ENCODE results near the gene GDF10.

Gene GDF10

DNA sequence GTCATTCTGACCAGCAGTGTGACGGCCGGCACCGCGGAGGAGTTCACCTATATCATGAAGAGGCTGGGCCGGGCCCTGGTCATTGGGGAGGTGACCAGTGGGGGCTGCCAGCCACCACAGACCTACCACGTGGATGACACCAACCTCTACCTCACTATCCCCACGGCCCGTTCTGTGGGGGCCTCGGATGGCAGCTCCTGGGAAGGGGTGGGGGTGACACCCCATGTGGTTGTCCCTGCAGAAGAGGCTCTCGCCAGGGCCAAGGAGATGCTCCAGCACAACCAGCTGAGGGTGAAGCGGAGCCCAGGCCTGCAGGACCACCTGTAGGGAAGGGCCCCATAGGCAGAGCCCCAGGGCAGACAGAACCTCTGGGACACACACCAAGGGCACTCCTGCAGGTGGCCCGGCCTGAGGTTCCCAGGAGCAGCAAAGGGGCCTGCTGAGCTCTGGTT, 57.2 kb downstream of the GDF10 start:
- no peak for DNase-seq

DNA sequence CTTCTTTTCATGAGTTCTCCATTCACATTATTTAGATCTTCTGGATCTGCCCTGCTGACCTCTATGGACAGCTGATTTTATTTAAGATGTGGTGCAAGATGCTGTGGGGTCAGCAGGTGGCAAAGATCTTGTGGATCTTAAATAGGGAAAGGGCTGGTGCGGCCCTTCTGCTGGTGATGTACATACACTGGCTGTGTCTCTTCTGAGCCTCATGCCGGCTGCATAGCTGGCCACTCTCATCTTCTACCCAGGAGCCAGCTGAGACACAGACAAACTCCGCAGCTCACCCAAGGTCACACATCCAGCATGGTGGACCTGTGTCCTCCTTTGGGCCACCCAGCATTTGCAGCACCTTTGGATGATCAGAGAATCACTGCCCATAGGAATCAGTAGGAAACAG, 57.9 kb downstream of the GDF10 start:
- DNase-seq: no peak

DNA sequence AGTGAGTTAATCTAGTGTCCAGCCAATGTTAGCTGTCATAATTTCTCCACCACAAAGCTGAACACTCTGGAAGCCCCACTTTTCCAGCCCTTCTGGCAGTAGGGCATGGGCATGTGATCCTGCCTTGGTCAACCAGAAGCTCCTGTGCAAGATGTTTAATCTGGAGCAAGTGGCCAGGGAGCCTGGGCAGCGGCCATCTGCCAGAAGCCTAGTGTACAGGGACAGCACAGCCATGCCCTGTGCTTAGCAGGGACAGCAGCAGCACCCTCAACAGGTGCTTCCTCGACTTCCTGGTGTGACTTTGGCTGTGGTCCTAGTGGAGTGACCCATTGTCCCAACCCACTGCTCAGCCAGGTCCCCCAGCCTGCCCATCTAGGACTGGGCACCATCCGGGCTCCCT, 58.5 kb downstream of the GDF10 start:
- DNase-seq: no peak

DNA sequence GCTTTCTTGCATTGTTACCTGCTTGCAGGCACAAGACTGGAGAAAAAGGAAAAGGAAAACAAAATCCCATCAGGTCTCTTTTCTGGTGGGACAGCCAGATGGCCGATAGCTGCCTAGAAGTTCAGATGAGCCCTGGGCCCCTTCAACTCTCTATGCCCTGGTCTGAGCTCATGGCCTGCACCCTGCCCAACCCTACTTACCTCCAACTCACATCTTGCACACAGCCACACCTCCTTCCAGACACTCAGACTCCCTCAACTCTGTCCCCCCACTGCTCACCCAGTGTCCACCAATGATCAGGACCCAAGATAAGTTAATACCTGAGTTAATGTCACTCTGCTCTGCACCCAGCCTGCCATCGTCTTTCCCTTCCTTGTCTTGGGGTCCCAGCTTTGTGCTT, 59.1 kb downstream of the GDF10 start:
- no peak for DNase-seq

DNA sequence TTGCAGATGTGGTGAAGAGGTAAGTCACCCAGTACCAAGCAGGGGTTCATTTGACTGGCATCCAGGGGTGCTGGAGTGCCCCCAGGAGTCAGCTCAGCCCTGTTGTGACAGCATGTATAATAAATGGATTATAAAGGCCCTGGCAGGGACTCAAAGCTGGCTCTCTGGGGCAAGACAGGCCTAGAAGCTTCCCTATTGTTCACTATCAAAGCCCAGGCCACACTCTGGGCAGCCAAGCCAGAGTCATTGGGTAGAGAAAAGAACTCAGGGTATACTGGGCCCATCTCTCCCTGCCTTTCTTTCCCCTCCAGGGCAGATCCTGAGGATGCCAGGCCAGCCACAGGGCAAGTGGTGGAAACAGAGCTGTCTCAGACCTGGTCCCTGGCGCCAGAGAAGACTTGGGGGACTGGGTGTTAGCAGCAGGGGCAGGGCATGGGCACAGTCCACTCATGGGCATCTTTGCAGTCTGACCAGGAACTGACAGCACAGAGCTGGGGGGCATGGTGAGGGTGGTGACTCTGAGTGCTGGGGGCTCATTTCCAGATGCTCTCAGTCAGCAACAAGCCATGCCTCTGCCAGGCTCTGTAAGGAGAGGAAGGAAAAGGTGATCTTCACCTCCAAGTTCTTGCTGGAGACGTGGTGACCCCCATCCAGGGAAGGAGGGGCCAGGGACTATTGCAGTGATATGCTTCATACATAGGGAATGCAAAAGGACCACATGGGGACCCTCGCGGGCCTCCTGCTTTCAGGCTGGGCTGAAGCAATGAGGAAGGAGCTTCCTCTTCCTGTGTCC, 59.8 kb downstream of the GDF10 start:
- DNase-seq: no peak

DNA sequence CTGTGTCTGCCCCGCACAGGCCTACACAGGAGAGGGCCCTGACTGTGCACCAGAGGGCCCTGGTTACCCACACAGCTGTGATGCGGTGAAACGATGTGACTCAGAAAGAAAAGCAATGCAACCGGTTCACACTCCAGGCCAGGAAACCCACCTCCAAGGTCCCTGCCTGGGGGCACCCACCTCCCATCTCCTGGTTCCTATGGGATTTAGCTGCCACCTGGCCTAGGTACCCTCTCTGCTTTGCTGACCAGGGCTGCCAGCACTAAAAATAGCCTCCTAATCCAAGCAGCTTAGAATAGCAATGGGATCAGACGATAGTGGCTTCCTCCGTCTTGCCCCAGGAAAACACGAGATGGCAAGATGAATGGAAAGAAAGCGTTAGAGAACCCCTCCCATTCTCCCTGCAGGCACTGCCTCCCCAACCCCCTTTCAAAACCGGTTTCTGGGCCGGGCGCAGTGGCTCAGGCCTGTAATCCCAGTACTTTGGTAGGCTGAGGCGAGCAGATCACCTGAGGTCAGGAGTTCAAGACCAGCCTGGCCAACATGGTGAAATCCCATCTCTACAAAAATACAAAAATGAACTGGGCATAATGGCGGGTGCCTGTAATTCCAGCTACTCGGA, 60.5 kb downstream of the GDF10 start:
- no peak for DNase-seq

DNA sequence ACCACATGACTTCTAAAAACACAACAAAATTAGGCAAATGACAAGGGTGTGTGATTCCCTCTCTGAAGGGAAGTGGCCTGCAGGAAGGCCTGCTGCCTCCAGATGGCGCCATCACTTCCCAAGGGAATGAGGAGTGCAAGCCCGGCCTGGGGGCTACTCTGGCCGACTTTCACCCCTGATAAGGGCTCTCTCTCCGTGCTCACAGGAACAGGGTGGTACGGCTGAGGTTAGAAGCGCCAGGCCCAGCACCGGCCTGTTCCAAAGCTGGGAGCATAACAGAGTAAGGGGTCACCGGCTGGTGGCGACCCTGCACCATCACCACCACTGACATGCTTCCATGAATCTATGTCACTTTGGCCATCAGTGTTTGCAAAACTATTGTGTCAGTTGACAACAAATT, 61.3 kb downstream of the GDF10 start:
- peak in 2 of 3 experiments; percentile 34 to 42 for DNase-seq

DNA sequence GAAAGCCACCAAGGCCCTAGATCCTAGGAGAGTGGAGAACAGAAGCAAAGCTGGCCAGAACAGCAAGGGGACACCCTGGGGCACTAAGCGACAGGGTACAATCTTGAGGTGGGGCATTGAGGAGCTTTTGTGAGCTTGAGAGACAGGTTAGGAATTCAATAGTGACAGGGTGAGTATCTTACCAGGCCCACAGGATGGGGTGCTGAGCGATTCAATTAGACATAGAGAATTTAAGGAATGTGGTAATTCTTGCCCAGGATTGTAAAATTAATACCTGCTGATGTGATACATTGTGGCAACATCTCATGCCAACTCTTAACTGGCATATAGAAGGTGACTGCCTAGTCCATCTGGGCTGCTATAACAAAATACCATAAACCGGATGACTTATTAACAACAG, 62.2 kb downstream of the GDF10 start:
- DNase-seq: no peak

Data from NCI-H1417 (cell line).